Activated T-cell treated with anti-CD3 and anti-CD28 coated beads for 1 hour (primary cell): ENCODE measurements around the gene MED8.

Source experiments
- DNase-seq: peaks from one replicate; pipeline ENCODE4 v3.0.0-alpha.2; 2020; ENCODE audit warnings: low read depth

The MED8 gene

GRCh38 chr1:43358746-43359693, 30.6 kb downstream of the MED8 start, which contains the start of gene CDC20:
Gene CDC20 (plus strand): TSS chr1:43358981. CDS start chr1:43359216, 235 bp downstream.
- peak; percentile 96 for DNase-seq

- DNase-seq, result no peak
Measured at GRCh38 chr1:43358121-43358745, 31.4 kb downstream of the MED8 start.

- DNase-seq, result no peak
Measured at GRCh38 chr1:43357251-43357650, 32.3 kb downstream of the MED8 start.

GRCh38 chr1:43354936-43355335, 34.7 kb downstream of the MED8 start:
- no peak for DNase-seq

GRCh38 chr1:43354471-43354870, 35.1 kb downstream of the MED8 start:
- DNase-seq, result no peak

- no peak for DNase-seq
Measured at GRCh38 chr1:43352881-43353280, 36.7 kb downstream of the MED8 start.

- DNase-seq, result no peak
Measured at GRCh38 chr1:43352351-43352705, 37.3 kb downstream of the MED8 start.

GRCh38 chr1:43351421-43352350, 37.9 kb downstream of the MED8 start:
- no peak for DNase-seq

- no peak for DNase-seq
Measured at GRCh38 chr1:43350976-43351375, 38.6 kb downstream of the MED8 start.

- no peak for DNase-seq
Measured at GRCh38 chr1:43349594-43350306, 39.9 kb downstream of the MED8 start.

- no peak for DNase-seq
Measured at GRCh38 chr1:43348809-43349593, 40.6 kb downstream of the MED8 start.

GRCh38 chr1:43348343-43348808, 41.2 kb downstream of the MED8 start:
- no peak for DNase-seq

- no peak for DNase-seq
Measured at GRCh38 chr1:43346636-43347035, 43.0 kb downstream of the MED8 start.

- DNase-seq, result no peak
Measured at GRCh38 chr1:43345120-43345519, 44.5 kb downstream of the MED8 start.

GRCh38 chr1:43344267-43344850, 45.2 kb downstream of the MED8 start:
- no peak for DNase-seq

- no peak for DNase-seq
Measured at GRCh38 chr1:43340559-43340958, 49.0 kb downstream of the MED8 start.

GRCh38 chr1:43339584-43340232, 49.9 kb downstream of the MED8 start:
- no peak for DNase-seq

- no peak for DNase-seq
Measured at GRCh38 chr1:43338001-43338400, 51.6 kb downstream of the MED8 start.

- no peak for DNase-seq
Measured at GRCh38 chr1:43337588-43337987, 52.0 kb downstream of the MED8 start, which contains the start of gene MPL. Gene MPL (plus strand): TSS chr1:43337818. CDS start chr1:43337849, 31 bp downstream.
